CD4-positive, alpha-beta T cell treated with Interleukin-10 for 1 hour (primary cell): ENCODE measurements around the gene CTSE.

ENCODE experiments used
- DNase-seq: peaks from one replicate; pipeline ENCODE4 v3.0.0-alpha.2; 2020

Gene CTSE

DNA sequence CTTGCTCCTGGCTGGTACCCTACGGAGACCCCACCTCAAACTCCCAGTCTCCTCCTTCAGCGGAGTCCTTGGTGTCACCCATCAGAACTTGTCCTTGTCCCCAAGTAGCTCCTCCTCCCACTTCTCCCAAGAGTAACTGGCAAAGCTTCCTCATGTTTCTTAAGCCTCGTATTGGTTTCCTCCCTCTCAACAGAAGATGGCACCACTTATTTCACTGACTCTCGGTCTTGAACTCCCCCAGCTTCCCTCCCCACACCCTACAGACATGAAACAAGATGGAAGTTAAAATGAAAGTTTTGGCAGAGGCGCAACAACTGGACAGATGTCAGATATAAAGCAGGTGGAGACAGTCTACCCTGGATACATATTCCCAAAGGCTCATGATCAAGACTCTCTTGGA is 33.9 kb downstream of the CTSE start:
- DNase-seq, result no peak

GRCh38 chr1:205988585-205988995 is 35.1 kb downstream of the CTSE start:
- no peak for DNase-seq

DNA sequence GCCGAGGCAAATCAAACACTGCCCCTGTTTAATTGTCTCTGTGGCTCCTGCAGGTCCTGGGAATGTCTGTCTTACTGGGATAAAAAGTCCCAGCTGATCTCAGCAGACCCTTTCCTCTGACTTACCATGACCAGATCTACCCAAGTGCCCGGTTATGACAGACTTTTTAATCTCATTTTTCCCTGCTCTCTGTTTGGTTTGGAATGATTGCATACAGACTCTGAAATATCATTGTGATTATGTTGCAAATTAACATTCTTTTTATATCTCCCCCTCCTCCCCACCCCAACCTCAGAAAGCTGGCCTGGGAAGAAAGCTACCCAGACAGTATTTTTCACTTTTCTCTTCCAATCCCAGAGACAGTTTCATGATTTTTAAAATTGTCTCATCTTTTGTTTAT is 36.8 kb downstream of the CTSE start:
- DNase-seq, result no peak

- DNase-seq, result no peak
Measured at GRCh38 chr1:205986292-205986691, 37.4 kb downstream of the CTSE start.

- DNase-seq, result no peak
Measured at GRCh38 chr1:205985330-205986005, 38.2 kb downstream of the CTSE start.

DNA sequence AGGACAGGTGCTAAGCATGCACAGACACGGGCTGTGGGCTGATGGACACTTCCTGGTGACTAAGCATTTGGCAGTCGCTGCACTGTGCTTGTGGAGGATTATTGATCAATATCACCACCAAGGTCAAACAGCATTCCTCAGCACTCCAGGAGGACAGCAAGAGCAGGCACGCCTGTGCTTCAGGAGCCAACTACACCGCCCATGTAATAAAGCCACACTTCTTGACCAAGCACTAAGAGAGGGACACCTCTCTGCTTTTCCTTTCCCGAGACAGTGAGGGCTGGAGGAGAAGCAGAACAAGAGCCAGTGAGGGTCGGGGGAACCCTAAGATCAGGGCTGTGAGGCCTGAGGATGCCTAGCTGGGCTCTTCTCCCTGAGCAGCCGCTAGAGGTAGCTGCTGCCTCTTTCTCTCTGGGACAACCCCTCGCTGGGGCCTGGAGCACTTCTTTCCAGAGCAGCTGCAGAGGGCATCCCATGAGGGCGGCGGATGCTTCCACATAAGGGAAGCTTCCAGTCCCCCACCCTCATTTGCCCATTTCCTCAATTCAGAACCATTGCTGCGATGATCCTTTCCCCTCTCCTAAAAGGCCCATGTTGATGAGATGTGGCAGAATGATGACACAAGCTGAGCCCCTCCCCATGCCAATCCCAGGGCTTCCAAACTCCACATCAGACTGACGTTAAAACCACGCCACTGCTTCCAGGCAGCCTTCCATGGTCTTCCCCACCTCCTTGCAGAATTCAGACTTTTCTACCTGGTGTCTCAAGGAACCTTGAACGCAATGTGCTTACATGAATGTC is 39.6 kb downstream of the CTSE start:
- peak; percentile 7 for DNase-seq

GRCh38 chr1:205981257-205981656 is 42.4 kb downstream of the CTSE start:
- DNase-seq, result no peak

- no peak for DNase-seq
Measured at GRCh38 chr1:205980237-205980870, 43.3 kb downstream of the CTSE start.

- no peak for DNase-seq
Measured at GRCh38 chr1:205979301-205979700, 44.4 kb downstream of the CTSE start.

DNA sequence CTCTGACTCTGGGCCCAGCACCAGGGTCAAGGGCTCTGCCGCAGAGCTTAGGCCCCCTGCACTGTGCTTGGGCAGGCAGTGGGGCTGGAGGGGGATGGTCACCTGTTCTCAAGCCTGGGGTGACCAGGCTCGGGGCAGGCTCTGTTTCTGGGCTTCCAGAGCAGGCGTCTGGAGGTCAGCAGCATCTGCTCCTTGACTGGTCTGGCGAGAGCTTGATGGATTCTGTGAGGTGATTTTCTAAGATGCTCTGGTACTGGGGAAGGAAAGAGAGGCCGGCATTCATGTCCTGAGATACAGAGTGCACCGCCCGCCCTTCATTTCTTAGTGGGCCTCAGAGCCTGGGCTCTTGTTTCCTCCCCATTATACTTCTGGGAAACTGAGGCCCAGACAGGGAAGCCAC is 45.0 kb downstream of the CTSE start:
- no peak for DNase-seq

GRCh38 chr1:205977402-205978014 is 46.2 kb downstream of the CTSE start:
- peak; percentile 73 for DNase-seq

DNA sequence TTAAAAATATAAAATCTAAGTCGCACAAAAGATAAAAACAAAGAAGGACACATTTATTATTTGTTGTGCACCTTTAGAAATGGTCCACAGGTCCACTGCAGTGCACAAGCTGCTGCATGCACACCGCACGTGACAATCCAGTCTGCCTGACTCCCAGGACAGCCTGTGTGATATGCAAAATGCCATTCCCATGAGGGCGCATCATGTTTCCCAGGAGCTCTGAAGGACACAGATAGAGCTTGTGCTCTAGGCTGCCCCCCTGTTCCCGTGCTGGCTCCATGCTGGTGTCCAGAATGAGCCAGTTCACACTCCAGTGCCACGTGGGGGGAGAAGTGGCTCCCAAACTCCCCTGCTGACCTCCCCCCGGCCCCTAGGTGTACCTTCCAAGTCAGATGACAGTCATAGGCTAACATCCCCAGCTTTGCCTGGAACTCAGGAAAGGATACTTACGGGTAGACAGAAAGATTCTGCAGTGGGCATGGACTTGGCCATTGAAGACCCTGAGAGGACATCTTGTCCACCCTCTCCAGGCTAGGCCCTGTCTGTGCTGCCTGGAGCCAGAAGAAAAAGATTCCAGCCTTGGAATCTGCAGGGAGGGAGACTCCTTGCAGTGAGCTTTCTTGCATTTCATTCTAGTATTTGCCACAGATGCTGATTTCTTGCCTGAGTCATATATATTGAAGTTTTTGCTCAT is 46.8 kb downstream of the CTSE start:
- DNase-seq, result no peak

DNA sequence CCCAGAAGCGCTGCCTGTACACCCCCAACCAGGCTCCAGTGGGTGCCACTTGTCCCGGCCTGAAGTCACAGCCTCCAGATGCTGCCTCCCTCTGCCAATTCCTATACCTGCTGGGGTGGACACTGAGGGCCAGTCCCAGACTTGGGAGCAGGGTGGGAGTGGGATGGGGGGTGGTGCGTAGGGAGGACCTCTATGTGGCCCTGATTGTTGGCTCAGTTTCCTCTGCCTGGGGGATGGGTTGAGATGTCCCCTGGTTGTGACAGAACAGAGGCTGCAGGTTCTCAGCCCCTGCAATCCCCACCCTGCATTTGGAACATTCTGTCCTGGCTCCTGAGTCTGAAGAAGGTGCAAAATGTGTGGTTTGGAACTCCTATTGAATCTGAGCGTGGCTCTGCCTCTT is 47.7 kb downstream of the CTSE start:
- DNase-seq, result no peak

DNA sequence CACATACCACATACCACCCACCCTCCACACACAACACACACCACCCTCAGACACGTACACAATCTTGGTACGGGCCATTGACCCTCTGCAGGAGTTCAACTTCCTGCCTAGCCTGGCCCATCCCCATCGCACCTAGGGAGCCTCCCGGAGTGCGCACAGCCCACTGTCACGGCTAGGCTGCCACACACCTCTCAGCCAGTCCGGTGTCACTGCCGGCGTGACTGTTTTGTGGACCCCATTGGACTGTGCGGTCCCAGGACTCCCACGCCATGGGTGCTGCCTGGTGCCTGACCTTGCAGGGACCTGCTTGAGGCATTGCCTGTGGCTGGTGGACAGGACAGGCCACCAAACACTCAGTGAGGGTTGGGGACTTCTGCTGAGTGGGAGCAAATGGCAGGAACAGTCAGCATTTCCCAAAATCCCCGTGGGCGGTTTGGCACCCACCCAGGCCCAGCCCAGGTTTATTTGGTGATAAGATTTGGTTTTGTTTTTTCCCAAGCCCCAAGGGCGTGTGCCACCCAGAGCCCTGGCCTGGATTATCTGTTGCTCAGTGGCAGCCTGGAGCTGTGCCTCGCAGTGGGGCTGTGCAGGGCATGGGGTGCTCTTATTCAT is 48.2 kb downstream of the CTSE start:
- DNase-seq, result no peak

DNA sequence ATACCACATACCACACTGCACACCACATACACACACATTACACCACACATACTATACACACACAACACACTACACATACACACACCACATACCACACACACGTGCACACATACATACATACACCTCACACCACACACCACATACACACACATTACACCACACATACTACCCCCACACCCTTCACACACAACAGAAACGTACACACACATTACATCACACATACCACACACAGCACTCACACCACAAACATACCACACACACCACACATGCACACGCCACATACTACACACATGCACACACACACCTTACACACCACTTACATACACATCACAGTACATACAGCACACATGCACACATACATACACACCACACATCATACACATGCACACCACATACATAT is 49.0 kb downstream of the CTSE start:
- DNase-seq, result no peak

DNA sequence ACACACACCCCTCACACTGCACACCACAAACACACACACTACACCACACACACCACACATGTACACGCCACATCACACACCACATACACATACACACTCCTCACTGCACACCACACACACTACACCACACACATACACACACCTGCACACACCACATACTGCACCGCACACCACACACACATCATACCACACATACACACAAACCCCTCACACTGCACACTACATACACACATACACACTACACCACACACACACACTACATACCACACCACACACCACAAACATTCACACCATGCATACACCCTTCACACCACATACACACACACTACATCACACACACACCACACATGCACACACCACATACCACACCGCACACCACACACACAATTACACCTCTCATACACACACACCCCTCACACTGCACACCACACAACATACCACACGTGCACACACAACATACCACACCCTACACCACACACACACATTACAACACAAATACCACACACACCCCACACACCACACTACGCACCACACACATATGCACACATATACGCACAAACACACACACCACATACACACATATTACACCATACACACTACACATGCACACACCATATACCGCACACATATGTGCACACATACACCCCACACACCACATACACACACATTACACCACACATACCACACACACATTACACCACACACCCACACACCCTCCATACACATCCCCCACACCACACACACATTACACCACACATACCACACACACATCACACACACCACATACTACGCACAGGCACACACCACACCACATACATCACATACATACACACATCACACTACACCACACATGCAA is 50.1 kb downstream of the CTSE start:
- no peak for DNase-seq

- DNase-seq, result no peak
Measured at GRCh38 chr1:205972491-205973168, 51.1 kb downstream of the CTSE start.

GRCh38 chr1:205972081-205972480 is 51.6 kb downstream of the CTSE start:
- no peak for DNase-seq

GRCh38 chr1:205971082-205971481 is 52.6 kb downstream of the CTSE start:
- no peak for DNase-seq

- DNase-seq, result no peak
Measured at GRCh38 chr1:205970486-205970885, 53.2 kb downstream of the CTSE start.

GRCh38 chr1:205969229-205969628 is 54.5 kb downstream of the CTSE start:
- no peak for DNase-seq
